GM12872 (cell line): Measurements from ENCODE around the gene PLD6.

Source experiments
- CTCF ChIP-seq: IDR thresholded peaks from 3 replicates; pipeline ENCODE4 v1.5.1; 2011; ENCODE audit warnings: low read depth, mild to moderate bottlenecking, low read length, moderate library complexity; ENCODE audit not compliant: insufficient read depth

PLD6 gene

GRCh38 chr17:17206124-17206912 is at the start of gene PLD6:
Gene PLD6, minus strand, starts transcription at chr17:17206333. Its CDS starts 47 bp downstream, at chr17:17206286.
- TF ChIP-seq CTCF = no peak

GRCh38 chr17:17254036-17254435 is 47.9 kb upstream of the PLD6 start:
- TF ChIP-seq CTCF = no peak

- no peak for TF ChIP-seq CTCF
Measured at GRCh38 chr17:17253406-17253805, 47.3 kb upstream of the PLD6 start.

- TF ChIP-seq CTCF = no peak
Measured at GRCh38 chr17:17252149-17252661, 46.1 kb upstream of the PLD6 start.

- TF ChIP-seq CTCF = no peak
Measured at GRCh38 chr17:17246879-17247278, 40.7 kb upstream of the PLD6 start.

- no peak for TF ChIP-seq CTCF
Measured at GRCh38 chr17:17243163-17243562, 37.0 kb upstream of the PLD6 start.

GRCh38 chr17:17242246-17242645 is 36.1 kb upstream of the PLD6 start:
- no peak for TF ChIP-seq CTCF
